RPMI7951 (cell line): ENCODE results near the gene TPPP. TPM values are rescaled to one million over a fixed set of nuclear protein-coding genes. Genes with fewer than 3 reads are reported as not detected.
A peak's percentile ranks its signal among the peaks of the same experiment; 100 is the strongest.
"Not testable (repeated sequence)": the region's sequence is repeated elsewhere in the genome, so short reads cannot be mapped to it uniquely, and the experiment has no call there.

Experiments
- DNase-seq: peaks from one replicate; pipeline ENCODE4 v3.0.0-alpha.2; 2012; ENCODE audit warnings: low read depth
- total RNA-seq: library from RNA; depleted of rRNA; stranded (reverse); fragments of >200 nt; shearing (Covaris generic); gene quantifications from 2 replicates; pipeline ENCODE4 v1.2.3, GENCODE V29; 2014; rRNA removed

Gene TPPP
- total RNA-seq: 0.72 and 0.98 TPM in 2 replicates

- peak; percentile 63 for DNase-seq
Observed at GRCh38 chr5:693271-694041, at the start of gene TPPP. TSS of gene TPPP (minus strand) at chr5:693352. CDS start at chr5:678060, 15,292 bp downstream.

- not testable (repeated sequence) for DNase-seq
Observed at GRCh38 chr5:742276-742675, 49.1 kb upstream of the TPPP start.

GRCh38 chr5:734145-734544, 41.0 kb upstream of the TPPP start:
- DNase-seq: not testable (repeated sequence)

- DNase-seq: not testable (repeated sequence)
Observed at GRCh38 chr5:732754-733454, 39.8 kb upstream of the TPPP start.

- not testable (repeated sequence) for DNase-seq
Observed at GRCh38 chr5:729225-729624, 36.1 kb upstream of the TPPP start.

GRCh38 chr5:727087-727486, 33.9 kb upstream of the TPPP start:
- peak; percentile 15 for DNase-seq

- DNase-seq: not testable (repeated sequence)
Observed at GRCh38 chr5:723865-724264, 30.7 kb upstream of the TPPP start.

DNA sequence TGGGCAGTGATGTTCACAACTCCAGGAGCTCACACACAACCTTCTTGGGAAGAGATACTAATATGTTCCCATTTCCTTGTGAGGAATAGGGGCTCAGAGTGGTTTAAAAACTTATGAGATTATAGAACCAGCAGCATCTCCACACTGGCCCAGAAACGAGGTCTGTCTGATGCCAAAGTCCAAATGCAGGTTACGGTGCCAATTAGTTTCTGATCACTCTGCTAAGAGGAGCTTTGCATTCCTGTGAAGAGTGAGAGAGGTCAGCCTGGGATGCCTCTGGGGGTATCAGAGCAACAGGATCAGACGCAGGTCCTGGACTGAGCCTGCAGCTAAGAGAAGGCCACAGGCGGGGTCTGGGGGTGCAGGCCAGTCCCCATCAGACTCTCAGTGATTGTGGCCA, 30.2 kb upstream of the TPPP start:
- DNase-seq: not testable (repeated sequence)

DNA sequence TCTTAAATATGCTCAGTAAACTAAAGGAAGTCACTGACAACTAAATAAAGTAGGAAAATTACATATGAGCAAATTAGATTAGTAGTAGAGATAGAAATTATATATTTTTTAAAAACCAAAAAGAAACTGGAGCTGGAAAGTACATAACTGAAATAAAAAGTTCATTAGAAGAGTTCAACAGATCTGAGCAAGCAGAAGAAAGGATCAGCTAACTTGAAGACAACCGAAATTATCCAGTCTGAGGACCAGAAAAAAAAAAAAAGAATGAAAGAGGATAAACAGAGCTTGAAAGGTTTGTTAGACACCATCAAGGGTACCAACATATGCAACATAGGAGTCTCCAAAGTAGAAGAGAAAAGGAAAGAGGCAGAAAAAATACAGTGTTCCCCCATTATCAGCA, 26.2 kb upstream of the TPPP start:
- DNase-seq: not testable (repeated sequence)

- DNase-seq: no peak
Observed at GRCh38 chr5:717143-717542, 24.0 kb upstream of the TPPP start.

- not testable (repeated sequence) for DNase-seq
Observed at GRCh38 chr5:716740-717139, 23.6 kb upstream of the TPPP start.

GRCh38 chr5:715636-716035, 22.5 kb upstream of the TPPP start:
- DNase-seq: not testable (repeated sequence)

- DNase-seq: not testable (repeated sequence)
Observed at GRCh38 chr5:714215-715118, 21.3 kb upstream of the TPPP start.

GRCh38 chr5:713686-714085, 20.5 kb upstream of the TPPP start:
- DNase-seq: not testable (repeated sequence)

GRCh38 chr5:708848-709517, 15.8 kb upstream of the TPPP start:
- DNase-seq: not testable (repeated sequence)

DNA sequence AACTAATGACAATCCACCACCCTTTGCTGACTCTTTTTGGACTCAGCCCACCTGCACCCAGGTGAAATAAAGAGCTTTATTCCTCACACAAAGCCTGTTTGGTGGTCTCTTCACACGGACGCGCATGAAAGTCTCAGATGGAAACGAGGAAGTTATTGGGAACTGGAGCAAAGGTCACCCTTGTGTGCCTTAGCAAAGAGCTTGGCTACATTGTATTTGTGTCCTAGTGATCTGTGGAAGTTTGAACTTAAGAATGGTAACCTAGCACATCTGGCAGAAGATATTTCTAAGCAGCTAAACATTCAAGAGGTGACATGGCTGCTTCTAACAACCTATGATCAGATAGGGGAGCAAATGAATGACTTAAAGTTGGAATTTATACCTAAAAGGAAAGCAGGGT, 15.2 kb upstream of the TPPP start:
- not testable (repeated sequence) for DNase-seq

DNA sequence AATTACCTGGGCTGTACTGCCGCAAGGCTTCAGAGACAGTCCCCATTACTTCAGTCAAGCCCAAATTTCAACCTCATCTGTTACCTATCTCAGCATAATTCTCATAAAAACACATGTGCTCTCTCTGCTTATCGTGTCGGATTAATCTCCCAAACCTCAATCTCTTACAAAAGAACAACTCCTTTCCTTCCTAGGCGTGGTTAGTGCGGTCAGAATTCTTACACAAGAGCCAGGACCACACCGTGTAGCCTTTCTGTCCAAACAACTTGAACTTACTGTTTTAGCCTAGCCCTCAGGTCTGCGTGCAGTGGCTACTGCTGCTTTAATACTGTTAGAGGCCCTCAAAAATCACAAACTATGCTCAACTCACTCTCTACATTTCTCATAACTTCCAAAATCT, 13.0 kb upstream of the TPPP start:
- DNase-seq: not testable (repeated sequence)

DNA sequence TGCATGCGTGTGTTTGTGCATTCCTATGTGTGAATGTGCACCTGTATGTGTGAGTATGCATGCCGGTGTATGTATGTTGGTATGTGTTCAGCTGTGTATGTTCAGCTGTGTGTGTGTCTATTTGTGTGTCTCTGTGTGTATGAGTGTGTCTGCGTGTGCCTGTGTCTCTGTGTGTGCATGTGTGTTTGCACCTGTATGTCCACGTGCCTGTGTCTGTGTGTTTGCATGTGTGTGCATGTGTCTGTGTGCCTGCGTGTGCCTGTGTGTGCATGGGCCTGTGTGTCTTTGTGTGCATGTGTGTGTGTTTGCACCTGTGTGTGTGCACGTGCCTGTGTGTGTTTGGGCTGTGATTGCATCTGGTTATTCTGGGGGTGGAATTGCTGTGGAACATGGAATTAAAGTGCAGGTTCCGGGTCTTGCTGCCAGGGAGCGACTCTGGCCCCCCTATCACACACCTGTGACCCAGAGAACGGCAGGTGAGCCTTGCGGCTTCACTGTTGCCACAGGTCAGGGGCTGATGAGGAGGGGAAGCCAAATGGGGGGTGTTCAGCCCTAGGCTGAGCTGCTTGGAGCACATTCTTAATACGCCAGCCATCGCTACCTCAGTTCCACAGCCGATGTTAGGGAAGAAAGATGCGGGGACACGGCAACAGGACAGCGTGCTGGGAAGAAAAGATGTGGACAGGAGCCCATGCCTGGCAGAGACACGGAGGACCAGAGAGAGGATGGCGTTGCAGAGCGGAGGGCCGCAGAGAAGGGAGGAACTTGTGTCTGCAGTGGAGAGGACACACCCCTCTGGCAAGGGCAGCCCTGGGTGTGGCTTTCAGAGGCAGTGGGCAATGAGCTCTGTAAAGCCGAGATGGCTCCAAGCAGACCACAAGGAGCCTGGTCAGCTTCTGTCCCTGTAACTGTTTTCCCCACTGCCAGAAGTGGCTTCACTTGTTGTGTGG, 3.9 kb upstream of the TPPP start:
- DNase-seq: not testable (repeated sequence)

DNA sequence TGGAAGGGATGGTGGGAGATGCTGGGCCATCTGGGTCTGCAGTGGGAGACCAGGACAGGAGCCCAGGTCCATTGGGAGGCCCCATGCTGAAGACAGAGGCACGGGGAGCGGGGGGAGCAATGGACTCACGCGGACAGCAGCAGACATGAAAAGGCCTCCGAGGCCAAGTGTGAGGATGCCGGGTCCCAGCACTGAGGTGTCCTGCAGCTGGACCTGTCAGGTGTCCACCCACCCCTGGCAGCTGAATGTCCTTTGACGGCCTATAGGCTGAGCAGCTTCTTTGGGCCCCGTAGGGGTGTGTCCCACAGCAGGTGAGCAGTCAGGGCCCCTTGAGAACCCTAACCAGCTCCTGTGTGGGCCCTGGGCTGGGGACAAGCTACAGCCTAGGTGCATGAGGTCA, 3.0 kb upstream of the TPPP start:
- not testable (repeated sequence) for DNase-seq

DNA sequence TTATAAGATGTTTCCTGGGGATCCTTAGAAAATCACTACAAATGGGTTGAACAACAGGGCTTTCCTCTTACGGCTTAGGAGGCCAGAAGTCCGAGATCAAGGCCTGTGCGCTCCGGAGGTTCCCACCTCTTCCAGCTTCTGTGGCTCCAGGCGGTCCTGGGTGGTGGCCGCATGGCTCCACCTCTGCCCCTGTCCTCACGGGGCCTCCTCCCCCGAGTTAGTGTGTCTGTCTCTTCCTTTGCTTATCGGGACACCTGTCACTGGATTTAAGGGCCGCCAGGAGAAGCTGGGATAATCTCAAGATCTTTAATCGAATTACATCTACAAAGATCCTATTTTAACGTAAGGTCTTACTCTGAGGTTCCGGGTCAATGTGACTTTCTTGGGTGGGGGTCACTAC, 2.3 kb upstream of the TPPP start:
- not testable (repeated sequence) for DNase-seq
